H7 (cell line): ENCODE data around the gene RPP38. TPM values are rescaled to one million over a fixed set of nuclear protein-coding genes. Genes with fewer than 3 reads are reported as not detected.

Experiments
- DNase-seq: peaks from one replicate; pipeline ENCODE4 v3.0.0; 2012
- H3K27me3 ChIP-seq: 2 replicates; pipeline ENCODE4 v1.6.0; 2011; ENCODE audit warnings: mild to moderate bottlenecking, low read length; ENCODE audit not compliant: control insufficient read depth, insufficient read depth
- H3K36me3 ChIP-seq: replicated peaks from 2 replicates; pipeline ENCODE4 v1.5.1; 2011; ENCODE audit warnings: low read length; ENCODE audit not compliant: control insufficient read depth, insufficient read depth
- H3K4me3 ChIP-seq: 2 replicates; pipeline ENCODE4 v1.5.1; 2011; ENCODE audit warnings: low read depth, mild to moderate bottlenecking, control low read depth, low read length, moderate library complexity; ENCODE audit not compliant: insufficient read depth
- total RNA-seq: library from RNA; depleted of rRNA; stranded (reverse); fragments of >200 nt; shearing (Covaris generic); gene quantifications from 2 replicates; pipeline ENCODE4 v1.2.3, GENCODE V29; 2014; rRNA removed

RPP38 gene
- 17.5 and 18.5 TPM in 2 replicates for total RNA-seq

DNA sequence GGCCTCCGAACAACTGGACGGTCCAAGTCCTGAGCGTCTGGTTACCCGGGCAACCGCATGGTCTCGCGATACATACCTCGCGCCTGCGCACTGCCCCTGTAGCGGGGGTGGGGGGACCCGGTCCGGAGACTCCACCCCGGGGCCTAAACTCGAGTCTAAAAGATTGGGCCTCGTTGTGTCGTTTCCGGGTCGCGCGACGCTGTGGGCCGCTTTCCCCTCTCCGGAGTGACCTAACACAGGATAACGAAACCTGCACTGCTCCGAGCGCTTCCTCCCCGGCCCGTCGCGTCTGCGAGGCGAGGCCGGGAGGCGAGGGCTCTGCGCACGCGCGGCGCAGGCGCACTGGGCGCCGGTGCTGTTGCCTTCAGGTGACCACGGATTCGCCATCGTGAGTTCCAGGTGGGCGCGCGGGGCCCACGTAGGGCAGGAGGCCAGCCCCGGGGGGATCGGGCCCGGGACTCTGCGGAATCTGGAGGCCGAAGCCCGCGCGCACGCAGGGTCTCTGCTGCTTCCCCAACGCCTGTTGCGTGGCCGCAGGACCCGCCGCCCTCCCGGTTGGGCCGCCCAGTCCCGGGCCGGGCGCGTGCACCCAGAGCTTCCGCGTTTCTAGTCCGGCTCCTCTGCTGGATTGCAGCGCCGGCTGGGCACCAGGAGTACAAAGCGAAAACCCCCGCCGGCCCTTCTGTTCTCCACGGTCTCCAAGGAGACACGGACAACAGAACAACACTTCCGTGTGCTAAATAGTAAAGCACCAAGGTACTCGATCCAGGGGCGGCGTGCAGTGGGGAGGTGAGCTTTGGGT, at the start of gene RPP38:
Gene RPP38, plus strand, starts transcription at position 345 of the 802 bp plus-strand sequence. CDS start 5,960 bp downstream, outside the sequence.
- Histone ChIP-seq H3K27me3 (peaks cover 3% of the 10 kb centered on the region; the same call in 1 of the 2 replicates), H3K36me3 (peaks cover under 1% of the 10 kb centered on the region; the same call in 1 of the 2 replicates)
- DNase-seq, result peak; percentile 99

GRCh38 chr10:15049533-15049932, 47.6 kb upstream of the RPP38 start:
- H3K4me3 ChIP-seq, result no peak overlapping the region
- DNase-seq, result no peak
- H3K27me3 ChIP-seq, result no peaks in the 10 kb centered on the region
- H3K36me3 ChIP-seq, result no peaks in the 10 kb centered on the region

More for the DNA sequence above, at the start of gene RPP38:
- peak within 1 kb of the TSS; percentile 92 for H3K4me3 ChIP-seq

DNA sequence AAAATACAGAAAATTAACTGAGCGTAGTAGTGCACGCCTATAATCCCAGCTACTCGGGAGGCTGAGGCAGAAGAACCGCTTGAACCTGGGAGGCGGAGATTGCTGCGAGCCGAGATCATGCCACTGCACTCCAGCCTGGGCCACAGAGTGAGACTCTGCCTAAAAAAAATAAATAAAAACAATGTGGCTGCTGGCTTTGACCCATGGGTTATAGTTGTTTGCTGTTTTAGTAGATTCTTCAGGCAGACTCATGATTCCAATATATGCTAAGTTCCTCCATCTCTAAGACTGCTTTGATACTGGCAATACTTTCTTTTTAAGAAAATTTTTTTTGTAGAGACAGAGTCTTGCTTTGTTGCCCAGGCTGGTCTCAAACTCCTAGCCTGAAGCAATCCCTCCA, 45.0 kb upstream of the RPP38 start:
- Histone ChIP-seq H3K27me3 (no peaks in the 10 kb centered on the region), H3K36me3 (no peaks in the 10 kb centered on the region), H3K4me3 (no peak overlapping the region)
- no peak for DNase-seq

- Histone ChIP-seq H3K27me3 (no peaks in the 10 kb centered on the region), H3K36me3 (no peaks in the 10 kb centered on the region), H3K4me3 (no peak overlapping the region)
- DNase-seq, result no peak
Measured at GRCh38 chr10:15053061-15053460, 44.1 kb upstream of the RPP38 start.

GRCh38 chr10:15058689-15059088, 38.5 kb upstream of the RPP38 start:
- H3K4me3 ChIP-seq, result no peak overlapping the region
- no peak for DNase-seq
- no peaks in the 10 kb centered on the region for H3K36me3 ChIP-seq
- no peaks in the 10 kb centered on the region for H3K27me3 ChIP-seq

DNA sequence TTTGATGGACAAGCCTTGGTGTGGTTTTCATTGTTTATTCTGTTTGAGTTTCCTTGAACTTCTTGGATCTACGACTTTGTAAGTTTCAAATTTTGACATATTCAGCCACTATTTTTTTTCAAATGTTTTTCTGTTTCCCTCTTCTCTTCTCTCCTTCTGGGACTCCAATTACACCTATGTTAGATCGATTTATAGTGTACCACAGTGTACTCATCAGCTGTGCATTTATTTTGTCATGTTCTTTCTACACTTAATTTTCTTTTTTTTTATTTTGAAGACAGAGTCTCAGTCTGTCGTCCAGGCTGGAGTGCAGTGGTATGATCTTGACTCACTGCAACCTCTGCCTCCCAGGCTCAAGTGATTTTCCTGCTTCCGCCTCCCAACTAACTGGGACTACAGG, 37.2 kb upstream of the RPP38 start:
- Histone ChIP-seq H3K27me3 (no peaks in the 10 kb centered on the region), H3K4me3 (no peak overlapping the region), H3K36me3 (no peaks in the 10 kb centered on the region)
- no peak for DNase-seq

- no peaks in the 10 kb centered on the region for H3K27me3 ChIP-seq
- no peaks in the 10 kb centered on the region for H3K36me3 ChIP-seq
- DNase-seq, result no peak
- no peak overlapping the region for H3K4me3 ChIP-seq
Measured at GRCh38 chr10:15060638-15061037, 36.5 kb upstream of the RPP38 start.

DNA sequence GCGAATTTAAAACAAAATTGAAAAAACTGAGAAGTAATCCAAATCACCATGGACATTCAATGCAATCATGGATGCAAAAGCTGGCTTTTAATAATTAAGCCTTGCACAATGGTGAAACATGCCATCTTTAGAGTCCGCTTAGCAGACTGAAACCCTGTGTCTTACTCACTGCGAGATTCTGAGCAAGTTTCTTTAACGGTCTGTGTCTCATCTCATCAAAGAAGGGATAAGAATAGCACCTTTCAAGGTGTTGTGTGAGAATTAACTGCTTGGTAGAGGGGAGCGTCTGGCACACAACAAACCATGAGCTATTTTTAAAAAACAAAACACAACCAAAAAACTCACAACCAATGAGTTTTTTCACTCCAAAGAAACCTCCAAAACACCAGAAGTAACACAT, 30.0 kb upstream of the RPP38 start:
- no peak for DNase-seq
- no peaks in the 10 kb centered on the region for H3K36me3 ChIP-seq
- H3K4me3 ChIP-seq, result no peak overlapping the region
- H3K27me3 ChIP-seq, result no peaks in the 10 kb centered on the region

DNA sequence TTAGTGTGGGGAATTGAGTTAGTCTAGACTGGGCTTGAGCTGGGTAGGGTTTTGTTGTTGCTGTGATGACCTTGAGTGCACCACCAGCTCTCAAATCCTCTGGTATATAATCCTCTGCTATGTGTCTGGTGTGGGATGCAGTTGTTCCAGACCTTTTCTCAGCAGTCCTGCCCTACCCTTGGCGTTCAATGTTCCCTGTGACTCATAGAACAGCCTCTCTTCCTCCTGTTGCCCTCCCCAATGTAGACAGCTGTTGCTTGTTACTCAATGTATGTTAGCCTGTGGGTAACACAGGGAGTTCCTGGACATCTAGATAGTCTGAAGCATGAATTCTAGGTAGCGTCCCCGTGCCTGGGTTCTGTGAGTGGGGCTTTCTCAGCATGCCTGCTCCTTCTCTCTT, 28.4 kb upstream of the RPP38 start:
- no peak overlapping the region for H3K4me3 ChIP-seq
- no peak for DNase-seq
- no peaks in the 10 kb centered on the region for H3K27me3 ChIP-seq
- no peaks in the 10 kb centered on the region for H3K36me3 ChIP-seq

GRCh38 chr10:15069230-15069629, 27.9 kb upstream of the RPP38 start:
- Histone ChIP-seq H3K27me3 (no peaks in the 10 kb centered on the region), H3K36me3 (no peaks in the 10 kb centered on the region)

GRCh38 chr10:15072358-15072757, 24.8 kb upstream of the RPP38 start:
- Histone ChIP-seq H3K4me3 (no peak overlapping the region), H3K27me3 (no peaks in the 10 kb centered on the region), H3K36me3 (no peaks in the 10 kb centered on the region)
- DNase-seq, result no peak

More at GRCh38 chr10:15069230-15069629, 27.9 kb upstream of the RPP38 start:
- no peak overlapping the region for H3K4me3 ChIP-seq
- DNase-seq, result peak; percentile 33

GRCh38 chr10:15075421-15075820, 21.7 kb upstream of the RPP38 start:
- H3K36me3 ChIP-seq, result no peaks in the 10 kb centered on the region
- H3K4me3 ChIP-seq, result no peak overlapping the region
- DNase-seq, result no peak
- H3K27me3 ChIP-seq, result no peaks in the 10 kb centered on the region

- no peak overlapping the region for H3K4me3 ChIP-seq
- no peaks in the 10 kb centered on the region; the same call in 1 of the 2 replicates for H3K27me3 ChIP-seq
- H3K36me3 ChIP-seq, result no peaks in the 10 kb centered on the region
- no peak for DNase-seq
Measured at GRCh38 chr10:15083674-15084501, 13.3 kb upstream of the RPP38 start.

DNA sequence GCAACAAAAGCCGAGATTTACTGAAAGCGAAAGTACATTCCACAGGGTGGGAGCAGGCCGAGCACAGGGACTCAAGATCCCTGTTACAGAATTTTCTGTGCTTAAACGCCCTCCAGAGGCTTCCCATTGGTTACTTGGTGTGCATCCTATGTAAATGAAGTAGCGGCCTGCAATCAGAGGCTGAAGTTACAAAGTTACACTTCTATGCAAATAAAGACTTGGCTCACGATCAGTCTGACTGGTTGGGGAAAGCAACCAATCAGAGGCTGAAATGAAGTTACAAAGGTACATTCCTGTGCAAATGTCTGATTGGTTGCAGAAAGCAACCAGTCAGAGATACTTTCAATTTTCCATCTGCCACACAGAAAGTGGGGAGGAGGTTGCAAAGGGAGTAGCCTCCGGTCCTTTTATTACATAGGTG, 12.6 kb upstream of the RPP38 start:
- no peak overlapping the region for H3K4me3 ChIP-seq
- H3K27me3 ChIP-seq, result no peaks in the 10 kb centered on the region; the same call in 1 of the 2 replicates
- no peaks in the 10 kb centered on the region for H3K36me3 ChIP-seq
- peak; percentile 60 for DNase-seq
